GM18508 (cell line): ENCODE measurements around the gene SEC31B.
A peak's percentile ranks its signal among the peaks of the same experiment; 100 is the strongest.

ENCODE experiments used
- ATAC-seq: cut with Tn5 transposase; IDR thresholded peaks from one replicate; pipeline ENCODE4 v1.9.1; 2021; ENCODE audit warnings: moderate number of reproducible peaks; ENCODE audit not compliant: insufficient read depth, unreplicated experiment

SEC31B gene

GRCh38 chr10:100519311-100520051, at the start of gene SEC31B:
Gene SEC31B, minus strand, starts transcription at chr10:100519861. Its CDS starts 2,909 bp downstream, at chr10:100516952.
- no peak for ATAC-seq

GRCh38 chr10:100568912-100569311, 49.3 kb upstream of the SEC31B start:
- ATAC-seq = no peak

- no peak for ATAC-seq
These were observed 48.2 kb upstream of the SEC31B start for GRCh38 chr10:100567826-100568225.

GRCh38 chr10:100567249-100567648, 47.6 kb upstream of the SEC31B start:
- ATAC-seq = no peak

GRCh38 chr10:100566561-100566960, 46.9 kb upstream of the SEC31B start:
- ATAC-seq = no peak

- no peak for ATAC-seq
These were observed 45.7 kb upstream of the SEC31B start for GRCh38 chr10:100565206-100565985.

- ATAC-seq = no peak
These were observed 42.5 kb upstream of the SEC31B start for GRCh38 chr10:100562008-100562672.

GRCh38 chr10:100561005-100561404, 41.3 kb upstream of the SEC31B start:
- ATAC-seq = no peak

GRCh38 chr10:100560248-100560647, 40.6 kb upstream of the SEC31B start:
- no peak for ATAC-seq

- no peak for ATAC-seq
These were observed 35.2 kb upstream of the SEC31B start for GRCh38 chr10:100554902-100555301.

GRCh38 chr10:100553929-100554328, 34.3 kb upstream of the SEC31B start:
- no peak for ATAC-seq

GRCh38 chr10:100551738-100552137, 32.1 kb upstream of the SEC31B start:
- no peak for ATAC-seq

- ATAC-seq = no peak
These were observed 31.5 kb upstream of the SEC31B start for GRCh38 chr10:100551196-100551595.

- ATAC-seq = no peak
These were observed 25.3 kb upstream of the SEC31B start for GRCh38 chr10:100544950-100545349.

GRCh38 chr10:100537475-100537874, 17.8 kb upstream of the SEC31B start:
- ATAC-seq = no peak

GRCh38 chr10:100535715-100536353, 16.2 kb upstream of the SEC31B start, which contains the start of gene HIF1AN:
Gene HIF1AN, plus strand, starts transcription at chr10:100535943. Its CDS starts 16 bp downstream, at chr10:100535959.
- ATAC-seq = peak; percentile 91

GRCh38 chr10:100535338-100535714, 15.7 kb upstream of the SEC31B start:
- no peak for ATAC-seq

GRCh38 chr10:100534726-100535125, 15.1 kb upstream of the SEC31B start:
- no peak for ATAC-seq

GRCh38 chr10:100531761-100532160, 12.1 kb upstream of the SEC31B start:
- no peak for ATAC-seq

GRCh38 chr10:100529475-100530298, 10.0 kb upstream of the SEC31B start, which contains the start of gene NDUFB8:
Gene NDUFB8, minus strand, starts transcription at chr10:100529871. Its CDS starts 20 bp downstream, at chr10:100529851.
- no peak for ATAC-seq
